Activated T-cell treated with anti-CD3 and anti-CD28 coated beads for 1 hour (primary cell): ENCODE results near the gene FRMD4B.
A peak's percentile ranks its signal among the peaks of the same experiment; 100 is the strongest.

Experiments used
- DNase-seq: peaks from one replicate; pipeline ENCODE4 v3.0.0-alpha.2; 2020; ENCODE audit warnings: low read depth

The FRMD4B gene

GRCh38 chr3:69200384-69201068 lies 185.4 kb downstream of the FRMD4B start:
- DNase-seq: no peak

- no peak for DNase-seq
Observed at GRCh38 chr3:69199942-69200341, 185.9 kb downstream of the FRMD4B start.

- peak; percentile 36 for DNase-seq
Observed at GRCh38 chr3:69197922-69198530, 187.9 kb downstream of the FRMD4B start.

GRCh38 chr3:69197455-69197854 lies 188.4 kb downstream of the FRMD4B start:
- no peak for DNase-seq

- DNase-seq: no peak
Observed at GRCh38 chr3:69196876-69197275, 189.0 kb downstream of the FRMD4B start.

GRCh38 chr3:69194431-69195165 lies 191.3 kb downstream of the FRMD4B start:
- DNase-seq: no peak

- DNase-seq: no peak
Observed at GRCh38 chr3:69193749-69194148, 192.1 kb downstream of the FRMD4B start.

GRCh38 chr3:69191516-69191915 lies 194.4 kb downstream of the FRMD4B start:
- no peak for DNase-seq

GRCh38 chr3:69189487-69189886 lies 196.4 kb downstream of the FRMD4B start:
- no peak for DNase-seq

GRCh38 chr3:69186575-69187093 lies 199.3 kb downstream of the FRMD4B start:
- DNase-seq: no peak

GRCh38 chr3:69182588-69183316 lies 203.1 kb downstream of the FRMD4B start:
- no peak for DNase-seq

GRCh38 chr3:69181592-69182211 lies 204.2 kb downstream of the FRMD4B start:
- no peak for DNase-seq

GRCh38 chr3:69180869-69181591 lies 204.9 kb downstream of the FRMD4B start:
- no peak for DNase-seq

GRCh38 chr3:69179740-69180372 lies 206.0 kb downstream of the FRMD4B start:
- DNase-seq: no peak

- DNase-seq: no peak
Observed at GRCh38 chr3:69178838-69179739, 206.8 kb downstream of the FRMD4B start.

GRCh38 chr3:69178082-69178481 lies 207.8 kb downstream of the FRMD4B start:
- DNase-seq: no peak

- no peak for DNase-seq
Observed at GRCh38 chr3:69174871-69175737, 210.8 kb downstream of the FRMD4B start.

GRCh38 chr3:69174445-69174844 lies 211.4 kb downstream of the FRMD4B start:
- DNase-seq: no peak

- no peak for DNase-seq
Observed at GRCh38 chr3:69172058-69172457, 213.8 kb downstream of the FRMD4B start.
